Astrocyte (in vitro differentiated cells and primary cell): ENCODE data around the gene FGD5. TPM values are rescaled to one million over a fixed set of nuclear protein-coding genes. Genes with fewer than 3 reads are reported as not detected.

Experiments
- DNase-seq: peaks from one replicate; pipeline ENCODE4 v3.0.0-alpha.2; 2010; ENCODE audit warnings: low read depth
- FAIRE-seq: peaks from 2 replicates; lab custom pipeline; 2011; peaks lifted over from hg19 to GRCh38; lab: Jason Lieb, UNC
- H2AFZ ChIP-seq: 2 replicates; pipeline ENCODE4 v1.6.0; 2012; ENCODE audit warnings: low read depth, low read length, inconsistent platforms
- H3K27ac ChIP-seq: 2 replicates; pipeline ENCODE4 v1.5.1; 2011; ENCODE audit warnings: low read depth, low read length, inconsistent platforms
- H3K27me3 ChIP-seq: 2 replicates; pipeline ENCODE4 v1.6.0; 2011; ENCODE audit warnings: low read length, inconsistent platforms; ENCODE audit not compliant: insufficient read depth
- H3K36me3 ChIP-seq: 2 replicates; pipeline ENCODE4 v1.5.1; 2011; ENCODE audit warnings: low read length, inconsistent platforms; ENCODE audit not compliant: insufficient read depth
- H3K4me1 ChIP-seq: 2 replicates; pipeline ENCODE4 v1.5.1; 2011; ENCODE audit warnings: low read length, inconsistent platforms; ENCODE audit not compliant: insufficient read depth
- H3K4me2 ChIP-seq: 2 replicates; pipeline ENCODE4 v1.6.0; 2012; ENCODE audit warnings: low read length, inconsistent platforms
- H3K4me3 ChIP-seq: 2 replicates; pipeline ENCODE4 v1.5.1; 2011; ENCODE audit warnings: low read depth, mild to moderate bottlenecking, low read length, inconsistent platforms; ENCODE audit not compliant: insufficient read depth
- H3K79me2 ChIP-seq: 2 replicates; pipeline ENCODE4 v1.6.0; 2012; ENCODE audit warnings: mild to moderate bottlenecking, low read length, inconsistent platforms; ENCODE audit not compliant: insufficient read depth
- H3K9ac ChIP-seq: 2 replicates; pipeline ENCODE4 v1.6.0; 2012; ENCODE audit warnings: mild to moderate bottlenecking, low read length, inconsistent platforms
- H3K9me3 ChIP-seq: 2 replicates; pipeline ENCODE4 v1.5.1; 2012; ENCODE audit warnings: low read depth, mild to moderate bottlenecking, low read length, inconsistent platforms; ENCODE audit not compliant: insufficient read depth
- H4K20me1 ChIP-seq: 2 replicates; pipeline ENCODE4 v1.6.0; 2012; ENCODE audit warnings: low read length, inconsistent platforms; ENCODE audit not compliant: insufficient read depth
- H3K27ac Mint-ChIP-seq: one replicate; pipeline ENCODE4 v1.8.0; 2021; ENCODE audit warnings: mild to moderate bottlenecking, mixed read lengths; ENCODE audit not compliant: unreplicated experiment
- H3K27me3 Mint-ChIP-seq: one replicate; pipeline ENCODE4 v1.8.0; 2021; ENCODE audit warnings: low read depth, mixed read lengths; ENCODE audit not compliant: unreplicated experiment
- H3K36me3 Mint-ChIP-seq: one replicate; pipeline ENCODE4 v1.8.0; 2021; ENCODE audit warnings: low read depth, mixed read lengths; ENCODE audit not compliant: unreplicated experiment
- H3K4me1 Mint-ChIP-seq: one replicate; pipeline ENCODE4 v1.8.0; 2021; ENCODE audit warnings: low read depth, mixed read lengths; ENCODE audit not compliant: unreplicated experiment
- H3K4me3 Mint-ChIP-seq: one replicate; pipeline ENCODE4 v1.8.0; 2021; ENCODE audit warnings: mild to moderate bottlenecking, moderate library complexity, mixed read lengths; ENCODE audit not compliant: unreplicated experiment
- H3K9me3 Mint-ChIP-seq: one replicate; pipeline ENCODE4 v1.8.0; 2021; ENCODE audit warnings: mild to moderate bottlenecking, mixed read lengths; ENCODE audit not compliant: unreplicated experiment
- CTCF ChIP-seq: IDR thresholded peaks from 2 replicates; pipeline ENCODE4 v1.5.1; 2011; ENCODE audit warnings: low read depth, mild to moderate bottlenecking, inconsistent platforms, low read length, moderate library complexity; ENCODE audit not compliant: insufficient read depth
- EZH2 ChIP-seq: IDR thresholded peaks from 2 replicates; pipeline ENCODE4 v1.6.1; 2012; ENCODE audit warnings: mild to moderate bottlenecking, low read length, inconsistent platforms; ENCODE audit not compliant: insufficient read depth
- total RNA-seq: library from RNA; stranded (reverse); gene quantifications from 2 replicates; pipeline ENCODE4 v1.2.1, GENCODE V29; 2021

FGD5 gene
- total RNA-seq, 1 donor from 2014 or later, result 2.0 TPM

DNA sequence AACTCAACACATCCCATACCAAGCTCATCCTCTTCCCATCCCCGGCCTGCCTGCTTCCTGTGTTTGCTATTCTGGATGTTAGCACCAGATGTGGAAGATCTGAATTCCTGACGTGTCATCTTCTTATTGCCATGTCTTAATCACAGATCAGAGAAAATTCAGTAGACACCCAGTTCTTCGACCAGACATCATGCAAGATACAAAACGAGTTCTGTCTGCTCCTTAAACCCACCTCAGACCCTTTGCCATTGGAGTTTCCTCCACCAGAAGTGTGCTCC lies 52.0 kb downstream of the FGD5 start:
- Mint-ChIP-seq H3K9me3 (peaks cover 2% of the 10 kb centered on the region), H3K4me3 (no peak overlapping the region), H3K27me3 (peaks cover 31% of the 10 kb centered on the region), H3K36me3 (peaks cover 4% of the 10 kb centered on the region), H3K4me1 (peaks cover 1% of the 10 kb centered on the region), H3K27ac (no peak overlapping the region)
- no peak for DNase-seq
- Histone ChIP-seq H3K9ac (no peak overlapping the region), H3K79me2 (no peaks in the 10 kb centered on the region), H3K36me3 (no peaks in the 10 kb centered on the region), H3K4me1 (no peaks in the 10 kb centered on the region), H4K20me1 (no peaks in the 10 kb centered on the region), H3K4me3 (no peak overlapping the region), H2AFZ (no peak overlapping the region), H3K9me3 (no peaks in the 10 kb centered on the region), H3K27ac (no peak overlapping the region), H3K4me2 (no peak overlapping the region), H3K27me3 (no peaks in the 10 kb centered on the region)
- TF ChIP-seq CTCF (no peak), EZH2 (no peak)
- no peak for FAIRE-seq

- H3K27ac Mint-ChIP-seq, result no peak overlapping the region
Measured at GRCh38 chr3:14871456-14872200, 52.9 kb downstream of the FGD5 start.

More at GRCh38 chr3:14871456-14872200, 52.9 kb downstream of the FGD5 start:
- FAIRE-seq, result no peak
- Histone ChIP-seq H3K9me3 (no peaks in the 10 kb centered on the region), H3K36me3 (no peaks in the 10 kb centered on the region), H4K20me1 (no peaks in the 10 kb centered on the region), H3K27me3 (no peaks in the 10 kb centered on the region), H3K79me2 (no peaks in the 10 kb centered on the region), H3K4me1 (no peaks in the 10 kb centered on the region), H2AFZ (no peak overlapping the region), H3K27ac (no peak overlapping the region), H3K9ac (no peak overlapping the region), H3K4me2 (no peak overlapping the region), H3K4me3 (no peak overlapping the region)
- no peak for TF ChIP-seq EZH2
- TF ChIP-seq CTCF, result no peak
- Mint-ChIP-seq H3K4me1 (peaks cover 1% of the 10 kb centered on the region), H3K4me3 (no peak overlapping the region), H3K9me3 (peaks cover 2% of the 10 kb centered on the region), H3K27me3 (peaks cover 23% of the 10 kb centered on the region), H3K36me3 (peaks cover 4% of the 10 kb centered on the region)
- no peak for DNase-seq
